Peyer's patch (tissue), 4 donors: ENCODE data around the gene SCN5A.

ENCODE experiments used
- POLR2A ChIP-seq, 2 donors: fragments of 450-650 bp; IDR thresholded peaks; one replicate each; pipeline ENCODE4 v1.5.1; 2017; ENCODE audit warnings: antibody characterized with exemption in 2 of 2, mild to moderate bottlenecking in 2 of 2, moderate library complexity in 2 of 2
- TF ChIP-seq, protein P1 (sequence below), 6 experiments: fragments of 450-650 bp in 4 of 6; fragments of 200-600 bp in 2 of 6; sonication (generic) in 1 of 6; IDR thresholded peaks; one replicate each; pipeline ENCODE4 v1.5.1; 2017 to 2019; ENCODE audit warnings: antibody characterized with exemption in 6 of 6, mild to moderate bottlenecking in 3 of 6, moderate library complexity in 1 of 6

GRCh38 chr3:38650248-38650951 is 913 bp upstream of the SCN5A start:
- no peak for TF ChIP-seq POLR2A (IDR thresholded peaks at IDR 0.05)
- TF ChIP-seq, protein P1, sequence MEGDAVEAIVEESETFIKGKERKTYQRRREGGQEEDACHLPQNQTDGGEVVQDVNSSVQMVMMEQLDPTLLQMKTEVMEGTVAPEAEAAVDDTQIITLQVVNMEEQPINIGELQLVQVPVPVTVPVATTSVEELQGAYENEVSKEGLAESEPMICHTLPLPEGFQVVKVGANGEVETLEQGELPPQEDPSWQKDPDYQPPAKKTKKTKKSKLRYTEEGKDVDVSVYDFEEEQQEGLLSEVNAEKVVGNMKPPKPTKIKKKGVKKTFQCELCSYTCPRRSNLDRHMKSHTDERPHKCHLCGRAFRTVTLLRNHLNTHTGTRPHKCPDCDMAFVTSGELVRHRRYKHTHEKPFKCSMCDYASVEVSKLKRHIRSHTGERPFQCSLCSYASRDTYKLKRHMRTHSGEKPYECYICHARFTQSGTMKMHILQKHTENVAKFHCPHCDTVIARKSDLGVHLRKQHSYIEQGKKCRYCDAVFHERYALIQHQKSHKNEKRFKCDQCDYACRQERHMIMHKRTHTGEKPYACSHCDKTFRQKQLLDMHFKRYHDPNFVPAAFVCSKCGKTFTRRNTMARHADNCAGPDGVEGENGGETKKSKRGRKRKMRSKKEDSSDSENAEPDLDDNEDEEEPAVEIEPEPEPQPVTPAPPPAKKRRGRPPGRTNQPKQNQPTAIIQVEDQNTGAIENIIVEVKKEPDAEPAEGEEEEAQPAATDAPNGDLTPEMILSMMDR (IDR thresholded peaks at IDR 0.05): no peak
